Activated T-helper 1 cell treated with anti-CD3 and anti-CD28 coated beads, Interleukin-12 subunit alpha, Interleukin-12 subunit beta, Interleukin-2, Interleukin-4 antibody, amounts not matched to agents 30 ng/mL and 10 ng/mL and 1 ng/mL, durations not matched to agents 14 hours and 24 hours and 36 hours (primary cell): ENCODE results near the gene ZNF491. TPM values are rescaled to one million over a fixed set of nuclear protein-coding genes. Genes with fewer than 3 reads are reported as not detected.

Experiments used
- DNase-seq: peaks from one replicate; pipeline ENCODE4 v3.0.0; 2021; ENCODE audit warnings: low spot score
- H3K27ac Mint-ChIP-seq: one replicate; pipeline ENCODE4 v1.8.0; 2021; ENCODE audit warnings: mild to moderate bottlenecking, mixed read lengths
- H3K27me3 Mint-ChIP-seq: one replicate; pipeline ENCODE4 v1.8.0; 2022; ENCODE audit warnings: mild to moderate bottlenecking, moderate library complexity, mixed read lengths; ENCODE audit not compliant: insufficient read depth
- H3K36me3 Mint-ChIP-seq: one replicate; pipeline ENCODE4 v1.8.0; 2021; ENCODE audit warnings: low read depth, mixed read lengths
- H3K4me1 Mint-ChIP-seq: one replicate; pipeline ENCODE4 v1.8.0; 2021; ENCODE audit warnings: low read depth, mixed read lengths
- H3K4me3 Mint-ChIP-seq: one replicate; pipeline ENCODE4 v1.8.0; 2021; ENCODE audit warnings: mild to moderate bottlenecking, moderate library complexity, mixed read lengths
- H3K9me3 Mint-ChIP-seq: one replicate; pipeline ENCODE4 v1.8.0; 2021; ENCODE audit warnings: mixed read lengths
- intact Hi-C: fragments of 100-400 bp; cut with micrococcal nuclease; formaldehyde crosslinking; loops from one replicate; pipeline ENCODE4 v1.15.1; 2024
- total RNA-seq: library from RNA; stranded (reverse); gene quantifications from 2 replicates; pipeline ENCODE4 v1.2.3, GENCODE V29; 2022

ZNF491 gene
- total RNA-seq, 1 donor from 2014 or later, result 0.54 TPM

GRCh38 chr19:11856596-11857250, 58.4 kb downstream of the ZNF491 start:
- H3K36me3 Mint-ChIP-seq, result peaks cover 15% of the 10 kb centered on the region
- H3K27ac Mint-ChIP-seq, result no peak overlapping the region
- H3K27me3 Mint-ChIP-seq, result no peaks in the 10 kb centered on the region
- H3K4me3 Mint-ChIP-seq, result no peak overlapping the region
- DNase-seq, result no peak
- H3K9me3 Mint-ChIP-seq, result peaks cover 72% of the 10 kb centered on the region
- intact Hi-C loops, result no loop called here
- no peaks in the 10 kb centered on the region for H3K4me1 Mint-ChIP-seq

Other genes with a start within 250 kb of the ZNF491 start
- gene ELOF1, start 239.3 kb upstream of the ZNF491 start, total RNA-seq, result 76.7 and 77.6 TPM in 2 replicates
- gene ACP5, start 220.9 kb upstream of the ZNF491 start, total RNA-seq, result 12.0 and 13.4 TPM in 2 replicates
- 4.3 and 5.2 TPM in 2 replicates for gene ZNF627, start 201.0 kb upstream of the ZNF491 start, total RNA-seq
- gene ZNF823, start 59.6 kb upstream of the ZNF491 start, total RNA-seq, result 2.5 and 2.8 TPM in 2 replicates
- gene ZNF441, start 31.5 kb upstream of the ZNF491 start, total RNA-seq, result 2.8 and 4.4 TPM in 2 replicates
- 6.7 and 9.2 TPM in 2 replicates for gene ZNF440, start 15.8 kb downstream of the ZNF491 start, total RNA-seq
- 3.3 and 3.6 TPM in 2 replicates for gene ZNF439, start 50.2 kb downstream of the ZNF491 start, total RNA-seq
- gene ZNF69, start 89.3 kb downstream of the ZNF491 start, total RNA-seq, result 0.16 and 0.29 TPM in 2 replicates
- 11.9 and 12.2 TPM in 2 replicates for gene ZNF700, start 126.6 kb downstream of the ZNF491 start, total RNA-seq
- gene ZNF763, start 166.5 kb downstream of the ZNF491 start, total RNA-seq, result 0.49 and 1.1 TPM in 2 replicates
- 0.39 TPM in 1 of 2 replicates, not detected in the other for gene ZNF433, start 237.2 kb downstream of the ZNF491 start, total RNA-seq